Inflammatory macrophage treated with lipopolysaccharide for 4 hours (primary cell): ENCODE results near the gene PYY.
"Not testable (repeated sequence)": the region's sequence is repeated elsewhere in the genome, so short reads cannot be mapped to it uniquely, and the experiment has no call there.

Experiments used
- DNase-seq: peaks from one replicate; pipeline ENCODE4 v3.0.0-alpha.2; 2020

Gene PYY

GRCh38 chr17:43953746-43954145 is at the start of gene PYY:
PYY (minus strand) TSS chr17:43953940; CDS start chr17:43953483, 457 bp downstream.
- DNase-seq: no peak

GRCh38 chr17:44002141-44002848 is 48.6 kb upstream of the PYY start:
- peak; percentile 24 for DNase-seq

- DNase-seq: no peak
These were observed 47.8 kb upstream of the PYY start for GRCh38 chr17:44001461-44001920.

GRCh38 chr17:44000871-44001460 is 47.2 kb upstream of the PYY start:
- DNase-seq: no peak

GRCh38 chr17:44000141-44000860 is 46.6 kb upstream of the PYY start:
- DNase-seq: no peak

- no peak for DNase-seq
These were observed 45.3 kb upstream of the PYY start for GRCh38 chr17:43999024-43999423.

GRCh38 chr17:43998552-43998951 is 44.8 kb upstream of the PYY start:
- DNase-seq: peak; percentile 59

GRCh38 chr17:43997180-43997579 is 43.4 kb upstream of the PYY start:
- not testable (repeated sequence) for DNase-seq

GRCh38 chr17:43995150-43995471 is 41.4 kb upstream of the PYY start:
- no peak for DNase-seq

- DNase-seq: peak; percentile 61
These were observed 40.8 kb upstream of the PYY start for GRCh38 chr17:43994272-43995149.

- no peak for DNase-seq
These were observed 38.9 kb upstream of the PYY start for GRCh38 chr17:43992641-43993040.

- DNase-seq: no peak
These were observed 34.6 kb upstream of the PYY start for GRCh38 chr17:43988301-43988700.

- DNase-seq: no peak
These were observed 33.6 kb upstream of the PYY start for GRCh38 chr17:43987131-43988021.

GRCh38 chr17:43986225-43986981 is 32.7 kb upstream of the PYY start:
- DNase-seq: no peak

- DNase-seq: no peak
These were observed 30.8 kb upstream of the PYY start for GRCh38 chr17:43984521-43984920.

- no peak for DNase-seq
These were observed 30.0 kb upstream of the PYY start for GRCh38 chr17:43983515-43984411.

- no peak for DNase-seq
These were observed 29.4 kb upstream of the PYY start for GRCh38 chr17:43983196-43983514.

GRCh38 chr17:43982171-43982570 is 28.4 kb upstream of the PYY start:
- DNase-seq: no peak

- DNase-seq: no peak
These were observed 25.9 kb upstream of the PYY start for GRCh38 chr17:43979671-43980070.

- DNase-seq: no peak
These were observed 25.3 kb upstream of the PYY start for GRCh38 chr17:43979011-43979410.
